ENCODE measurements around the gene ZNF652.
A peak's percentile ranks its signal among the peaks of the same experiment; 100 is the strongest.

The ZNF652 gene

GRCh38 chr17:49361902-49362722 is at the start of gene ZNF652:
ZNF652 (minus strand) TSS chr17:49362250; CDS start chr17:49317725, 44,525 bp downstream.
- peak; percentile 66 to 92 (median 79) for DNase-seq

DNA sequence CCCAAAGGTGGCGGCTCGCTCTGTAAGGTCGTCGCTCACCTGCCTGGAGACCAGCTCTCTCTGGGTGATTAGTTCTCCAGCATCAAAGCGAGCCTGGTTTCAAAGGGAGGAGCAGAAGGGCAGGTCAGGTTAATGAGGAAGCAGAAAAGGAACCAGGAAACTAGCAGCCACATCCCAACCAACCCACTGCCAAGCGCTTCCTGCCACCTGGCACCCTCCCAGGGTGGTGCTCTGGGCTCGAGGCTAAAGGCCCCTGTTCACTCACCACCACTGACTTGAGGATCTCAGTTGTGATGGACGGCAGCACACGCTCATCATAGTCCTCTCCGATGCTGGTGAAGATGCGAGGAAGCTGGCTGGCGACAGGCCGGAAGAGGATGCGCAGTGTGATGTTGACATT is 47.0 kb upstream of the ZNF652 start:
- no peak for DNase-seq

GRCh38 chr17:49407981-49408501 is 46.0 kb upstream of the ZNF652 start:
- peak; percentile 78 to 82 (median 78) for DNase-seq

- no peak for DNase-seq
Observed at GRCh38 chr17:49407086-49407485, 45.0 kb upstream of the ZNF652 start.

GRCh38 chr17:49406421-49407061 is 44.5 kb upstream of the ZNF652 start:
- DNase-seq: no peak

DNA sequence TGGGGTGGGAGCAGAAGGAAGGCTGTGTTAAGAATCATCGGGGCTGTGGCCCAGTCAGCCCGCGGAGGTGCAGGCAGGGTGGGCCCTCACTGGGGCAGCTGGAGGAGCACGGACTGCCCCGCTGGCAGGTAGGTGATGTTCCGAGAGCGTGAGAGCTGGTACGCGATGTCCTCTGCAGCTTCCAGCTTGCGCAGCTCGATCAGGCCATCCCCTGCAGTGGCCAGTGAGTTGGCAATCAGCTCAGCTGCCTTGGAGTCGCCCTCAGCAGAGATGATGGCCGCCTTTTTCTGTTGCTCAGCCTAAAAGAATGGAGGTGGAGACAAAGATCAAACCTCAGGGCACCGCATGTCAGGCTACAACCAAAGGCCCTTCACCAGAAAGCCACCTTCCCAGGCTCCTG is 42.9 kb upstream of the ZNF652 start:
- no peak for DNase-seq

- DNase-seq: no peak
Observed at GRCh38 chr17:49404361-49404760, 42.3 kb upstream of the ZNF652 start.

DNA sequence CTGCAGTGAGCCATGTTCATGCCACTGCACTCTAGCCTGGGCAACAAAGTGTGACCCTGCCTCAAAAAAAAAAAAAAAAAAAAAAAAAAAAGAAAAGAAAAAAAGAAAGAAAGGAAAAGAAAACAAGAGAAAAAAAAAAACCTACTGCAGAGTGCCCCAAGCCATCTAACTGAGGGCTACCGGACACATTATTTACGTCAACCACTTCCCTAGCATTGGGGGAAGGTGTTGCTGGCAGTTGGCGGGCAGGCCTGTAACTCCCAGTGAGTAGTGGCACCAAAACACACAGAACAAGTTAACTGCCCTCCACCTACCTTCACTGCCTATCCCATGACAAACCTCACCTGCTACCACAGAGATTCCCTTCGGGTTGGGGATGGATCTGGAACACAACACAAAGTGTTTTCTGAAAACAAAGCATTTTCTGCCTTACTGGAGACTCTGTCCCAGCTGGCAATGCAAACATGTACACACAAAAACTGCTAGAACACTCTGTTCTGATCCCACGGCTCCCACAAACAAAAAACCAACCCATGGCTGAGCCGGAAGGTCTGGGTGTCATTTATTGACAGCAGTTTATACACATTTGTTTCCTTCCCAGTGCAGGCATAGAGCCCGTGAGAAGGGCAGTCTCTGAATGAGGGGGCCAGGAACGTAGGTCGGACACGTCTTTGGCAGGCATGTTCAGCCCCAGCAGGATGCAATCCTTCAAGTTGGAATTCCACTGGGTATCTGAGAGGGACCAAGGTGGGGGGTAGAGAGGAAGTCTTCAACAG is 41.7 kb upstream of the ZNF652 start:
- DNase-seq: no peak

GRCh38 chr17:49402706-49403105 is 40.7 kb upstream of the ZNF652 start:
- no peak for DNase-seq

- no peak for DNase-seq
Observed at GRCh38 chr17:49401971-49402611, 40.0 kb upstream of the ZNF652 start.

DNA sequence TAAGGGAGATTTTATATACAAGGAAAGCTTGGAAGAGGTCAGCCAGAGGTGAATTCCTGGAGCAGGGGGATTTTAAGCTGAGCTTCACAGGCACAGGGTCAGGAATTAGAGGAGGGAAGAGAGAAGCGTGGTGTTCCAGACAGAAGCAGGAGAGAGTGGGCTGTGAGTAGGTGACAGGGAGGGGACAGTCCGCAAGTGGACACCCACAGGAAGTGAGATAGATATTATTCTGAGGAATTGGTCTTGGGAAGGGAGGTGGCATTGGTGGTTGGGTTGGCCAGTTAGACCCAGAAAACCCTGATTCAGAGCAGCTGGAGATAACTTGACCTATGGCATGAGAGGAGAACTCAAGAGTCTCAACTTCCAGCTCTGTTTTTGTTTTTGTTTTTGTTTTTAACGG is 37.9 kb upstream of the ZNF652 start:
- DNase-seq: no peak

DNA sequence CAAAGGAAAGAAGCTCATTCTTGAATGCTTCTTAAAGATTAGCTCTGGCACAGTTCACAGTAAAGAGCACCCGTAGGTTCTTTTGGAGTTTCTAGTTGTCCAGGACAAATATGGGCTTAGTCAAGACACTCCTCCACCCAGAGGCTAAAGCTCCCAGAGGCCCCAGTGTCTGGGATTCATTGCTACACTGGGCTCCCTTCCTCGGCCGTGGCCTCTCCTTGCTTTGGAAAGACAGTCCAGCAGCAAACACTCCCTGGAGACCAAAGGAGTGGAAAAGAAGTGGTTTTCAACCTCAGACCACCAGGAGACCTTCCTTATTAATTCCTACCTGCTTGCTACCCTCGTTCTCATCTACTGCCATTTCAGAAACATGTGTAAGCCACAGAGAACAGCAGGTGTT is 35.5 kb upstream of the ZNF652 start:
- no peak for DNase-seq

GRCh38 chr17:49393491-49394255 is 31.6 kb upstream of the ZNF652 start:
- peak; percentile 59 to 66 (median 59) for DNase-seq

DNA sequence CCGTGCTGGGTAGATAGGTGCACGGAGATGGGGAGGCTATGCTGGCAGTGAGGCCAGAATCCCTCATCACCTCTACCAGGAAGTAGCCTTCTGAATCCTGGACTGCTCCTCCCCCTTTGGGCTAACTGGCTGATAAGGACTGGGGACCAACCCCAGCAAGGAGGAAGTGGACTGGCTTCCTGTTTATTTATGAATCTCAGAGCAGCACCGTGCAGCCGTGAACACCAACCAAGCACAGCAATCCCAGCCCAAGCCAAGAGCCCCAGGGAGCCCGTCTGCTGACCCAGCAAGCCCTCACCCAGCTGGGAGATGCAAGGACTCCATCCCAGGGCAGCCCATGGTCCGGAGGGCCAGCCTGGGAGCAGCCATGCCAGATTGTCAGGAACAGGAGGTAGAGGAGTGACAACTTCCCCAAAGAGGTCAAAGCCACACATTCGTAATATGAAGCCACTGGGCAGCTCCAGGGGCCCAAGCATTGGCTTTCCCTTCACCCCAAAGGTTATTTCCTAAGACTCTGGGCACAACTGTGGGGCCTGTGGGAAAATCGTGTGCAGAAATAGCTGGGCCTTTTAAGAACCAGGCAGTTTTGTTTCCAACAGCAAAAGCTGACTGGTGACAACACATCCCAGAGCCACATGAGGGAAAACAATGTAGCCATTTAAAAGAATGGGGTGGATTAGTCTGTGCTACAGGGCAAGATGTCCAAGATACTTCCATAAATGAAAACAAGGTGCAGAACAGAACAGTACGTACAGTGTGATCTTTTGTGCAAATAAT is 28.7 kb upstream of the ZNF652 start:
- peak; percentile 70 to 75 (median 73) for DNase-seq

- peak; percentile 13 to 50 (median 42) for DNase-seq
Observed at GRCh38 chr17:49389514-49390347, 27.7 kb upstream of the ZNF652 start.

DNA sequence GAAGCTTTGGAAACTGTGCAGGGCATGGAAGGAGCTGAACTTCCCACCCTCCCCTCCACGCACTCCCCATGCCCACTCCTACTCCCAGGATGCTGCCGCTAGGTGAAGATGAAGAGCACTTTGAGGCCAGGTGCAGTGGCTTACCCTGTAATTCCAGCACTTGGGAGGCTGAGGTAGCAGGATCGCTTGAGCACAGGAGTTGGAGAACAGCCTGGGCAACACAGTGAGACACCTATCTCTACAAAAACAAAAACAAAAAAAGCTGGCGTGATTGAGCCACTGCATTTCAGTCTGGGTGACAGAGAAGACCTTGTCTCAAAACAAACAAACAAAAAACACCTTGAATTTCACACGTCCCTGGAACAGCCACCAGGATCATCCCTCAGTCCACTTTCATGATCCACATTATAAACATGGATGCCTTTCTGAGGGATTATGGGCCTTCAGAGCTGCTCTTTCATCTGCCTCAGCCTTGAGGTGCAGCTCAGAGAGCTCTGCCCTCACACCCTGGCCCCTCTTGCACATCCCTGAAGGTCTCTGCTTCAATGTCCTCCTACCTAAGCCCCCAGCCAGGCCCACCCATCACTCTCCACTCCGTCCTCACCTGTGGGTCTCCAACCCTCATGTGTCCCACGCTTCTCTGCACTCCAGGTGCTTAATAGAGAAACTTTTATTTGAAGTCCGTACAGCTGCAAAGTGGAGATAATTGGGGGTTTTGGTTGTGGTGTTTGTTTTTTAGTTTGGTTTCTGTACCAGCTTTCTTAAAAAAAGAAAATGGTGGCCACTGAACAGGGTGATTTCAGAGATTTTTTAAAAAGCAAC is 26.9 kb upstream of the ZNF652 start:
- DNase-seq: peak in 1 of 3 donors; percentile 32

GRCh38 chr17:49388290-49388640 is 26.2 kb upstream of the ZNF652 start:
- DNase-seq: no peak

GRCh38 chr17:49387498-49388289 is 25.6 kb upstream of the ZNF652 start:
- DNase-seq: no peak
